GM10266 (cell line): ENCODE results near the gene HOMER2.
A peak's percentile ranks its signal among the peaks of the same experiment; 100 is the strongest.

Experiments
- DNase-seq: peaks from one replicate; pipeline ENCODE4 v3.0.0; 2012; ENCODE audit errors: extremely low spot score
- CTCF ChIP-seq: IDR thresholded peaks from 2 replicates; pipeline ENCODE4 v1.5.1; 2012; ENCODE audit warnings: mild to moderate bottlenecking, low read depth; ENCODE audit not compliant: control insufficient read depth, insufficient read depth; ENCODE audit errors: missing control alignments

The HOMER2 gene

GRCh38 chr15:82992436-82992998, 40.0 kb upstream of the HOMER2 start:
- no peak for DNase-seq
- TF ChIP-seq CTCF, result no peak

- TF ChIP-seq CTCF, result no peak
These were observed 33.9 kb upstream of the HOMER2 start for GRCh38 chr15:82986442-82986780.

GRCh38 chr15:82985688-82986441, 33.3 kb upstream of the HOMER2 start, which contains the start of gene RAMAC:
Gene RAMAC (plus strand): TSS chr15:82986210. CDS start chr15:82989019, 2,809 bp downstream.
- peak; percentile 88 for DNase-seq
- TF ChIP-seq CTCF, result no peak

More at GRCh38 chr15:82986442-82986780, 33.9 kb upstream of the HOMER2 start:
- peak; percentile 51 for DNase-seq

GRCh38 chr15:82980981-82981380, 28.5 kb upstream of the HOMER2 start:
- no peak for DNase-seq
- no peak for TF ChIP-seq CTCF

- TF ChIP-seq CTCF, result no peak
- no peak for DNase-seq
These were observed 27.2 kb upstream of the HOMER2 start for GRCh38 chr15:82979726-82980125.

GRCh38 chr15:82978438-82978837, 25.9 kb upstream of the HOMER2 start:
- no peak for TF ChIP-seq CTCF
- DNase-seq, result no peak

GRCh38 chr15:82977076-82977475, 24.6 kb upstream of the HOMER2 start:
- DNase-seq, result no peak
- no peak for TF ChIP-seq CTCF
